HCT116 (cell line): ENCODE results near the gene RIMKLA. TPM values are rescaled to one million over a fixed set of nuclear protein-coding genes. Genes with fewer than 3 reads are reported as not detected.

Experiments used
- ATAC-seq: fragments of 200-7000 bp; cut with Tn5 transposase; 2 replicates; pipeline ENCODE4 v1.9.1; 2020; ENCODE audit warnings: mild to moderate bottlenecking, moderate library complexity
- BruUV-seq: library from RNA; stranded (reverse); fragments of 400-500 nt; replicated peaks from 2 replicates; lab custom pipeline; 2021; lab: Mats Ljungman, UMichigan
- CTCF ChIA-PET: fragments of 300-600 bp; sonication (Branson Sonifier 250); formaldehyde crosslinking; loops from one replicate; lab custom pipeline; 2021; ENCODE audit warnings: antibody characterized with exemption; lab: Charles Lee
- POLR2A ChIA-PET: fragments of 300-600, 350-600 bp; sonication (Branson Sonifier 250); formaldehyde crosslinking; loops from one replicate; lab custom pipeline; 2021; ENCODE audit warnings: antibody characterized with exemption; lab: Charles Lee
- RAD21 ChIA-PET, 2 experiments: fragments of 300-600 bp; sonication (Branson Sonifier 250); formaldehyde crosslinking; loops; one replicate each; lab custom pipeline; 2023; ENCODE audit warnings: low total read pairs in 2 of 2; ENCODE audit not compliant: uncharacterized antibody in 2 of 2, unreplicated experiment in 2 of 2, low non-redundant PET in 1 of 2; lab: Charles Lee
- DNase-seq: peaks from one replicate; pipeline ENCODE4 v3.0.0-alpha.2; 2010; ENCODE audit warnings: low read depth, low spot score
- H2AFZ ChIP-seq: fragments of 200-600 bp; shearing (Covaris generic), sonication (generic); 2 replicates; pipeline ENCODE4 v1.6.1; 2017; ENCODE audit warnings: low read depth, mixed run types, mixed read lengths, antibody characterized with exemption, low read length; ENCODE audit not compliant: poor library complexity, severe bottlenecking
- H3K27ac ChIP-seq: 2 replicates; pipeline ENCODE4 v1.5.1; 2012; ENCODE audit warnings: low read depth, low read length
- H3K27me3 ChIP-seq: fragments of 200-600 bp; sonication (generic); 2 replicates; pipeline ENCODE4 v1.6.1; 2016; ENCODE audit warnings: mixed run types, low read length, mixed read lengths; ENCODE audit not compliant: insufficient read depth
- H3K36me3 ChIP-seq, 2 experiments: fragments of 200-500 bp in 1 of 2; fragments of 200-600 bp in 1 of 2; sonication (Bioruptor generic) in 1 of 2; sonication (generic) in 1 of 2; 2 replicates each; pipeline versions ENCODE4 v1.5.1 to v1.6.1; 2014 to 2016; ENCODE audit warnings: low read length in 2 of 2, inconsistent platforms in 1 of 2, mixed read lengths in 1 of 2, mixed run types in 1 of 2; ENCODE audit not compliant: insufficient read depth in 2 of 2, control insufficient read depth in 1 of 2
- H3K4me1 ChIP-seq, 2 experiments: fragments of 200-600 bp in 1 of 2; sonication (generic) in 1 of 2; 2 replicates each; pipeline versions ENCODE4 v1.5.1 to v1.6.1; 2012 to 2017; ENCODE audit warnings: low read length in 2 of 2, inconsistent platforms in 1 of 2, mild to moderate bottlenecking in 1 of 2, mixed read lengths in 1 of 2, mixed run types in 1 of 2, moderate library complexity in 1 of 2; ENCODE audit not compliant: insufficient read depth in 2 of 2, control insufficient read depth in 1 of 2
- H3K4me2 ChIP-seq: fragments of 200-600 bp; sonication (generic); 2 replicates; pipeline ENCODE4 v1.6.1; 2017; ENCODE audit warnings: mixed run types, low read length, mixed read lengths
- H3K4me3 ChIP-seq, 2 experiments: fragments of 200-600 bp in 1 of 2; sonication (generic) in 1 of 2; replicated peaks in 1 of 2; 2 replicates each; pipeline ENCODE4 v1.5.1; 2011 to 2016; ENCODE audit warnings: low read length in 2 of 2, control low read depth in 1 of 2, low read depth in 1 of 2, mild to moderate bottlenecking in 1 of 2, mixed read lengths in 1 of 2, mixed run types in 1 of 2
- H3K79me2 ChIP-seq: fragments of 200-600 bp; sonication (generic); 2 replicates; pipeline ENCODE4 v1.6.1; 2017; ENCODE audit warnings: mild to moderate bottlenecking, mixed run types, low read length, moderate library complexity, mixed read lengths; ENCODE audit not compliant: insufficient read depth
- H3K9ac ChIP-seq: fragments of 200-600 bp; sonication (generic); 2 replicates; pipeline ENCODE4 v1.6.1; 2016; ENCODE audit warnings: low read length, mixed read lengths
- H3K9me2 ChIP-seq: fragments of 200-600 bp; sonication (generic), shearing (Covaris generic); 2 replicates; pipeline ENCODE4 v1.6.1; 2017; ENCODE audit warnings: mixed run types, mild to moderate bottlenecking, moderate library complexity; ENCODE audit not compliant: insufficient read depth
- H3K9me3 ChIP-seq, 2 experiments: fragments of 200-500 bp in 1 of 2; fragments of 200-600 bp in 1 of 2; sonication (Bioruptor generic) in 1 of 2; sonication (generic) in 1 of 2; 2 replicates each; pipeline ENCODE4 v1.6.1; 2014 to 2017; ENCODE audit warnings: low read length in 2 of 2, mixed read lengths in 2 of 2, inconsistent platforms in 1 of 2, low read depth in 1 of 2, mild to moderate bottlenecking in 1 of 2, mixed run types in 1 of 2, moderate library complexity in 1 of 2; ENCODE audit not compliant: control insufficient read depth in 1 of 2, insufficient read depth in 1 of 2
- H4K20me1 ChIP-seq: fragments of 200-600 bp; sonication (generic), shearing (Covaris generic); 2 replicates; pipeline ENCODE4 v1.6.1; 2017; ENCODE audit warnings: mixed run types, mild to moderate bottlenecking, moderate library complexity; ENCODE audit not compliant: insufficient read depth
- ATF3 ChIP-seq: IDR thresholded peaks from 2 replicates; pipeline ENCODE4 v1.6.1; 2012
- CBX3 ChIP-seq: IDR thresholded peaks from 2 replicates; pipeline ENCODE4 v1.6.1; 2012; ENCODE audit warnings: low read depth
- CEBPB ChIP-seq: IDR thresholded peaks from 2 replicates; pipeline ENCODE4 v1.6.1; 2012; ENCODE audit warnings: low read depth
- CTCF ChIP-seq, 3 experiments: fragments of 200-600 bp in 1 of 3; sonication (generic) in 1 of 3; IDR thresholded peaks in 2 of 3; conservative IDR thresholded peaks in 1 of 3; 2 replicates each; pipeline ENCODE4 v1.5.1; 2012 to 2017; ENCODE audit warnings: low read depth in 2 of 3, low read length in 2 of 3, antibody characterized with exemption in 1 of 3, borderline replicate concordance in 1 of 3, control low read depth in 1 of 3, mild to moderate bottlenecking in 1 of 3, mixed read lengths in 1 of 3, mixed run types in 1 of 3, moderate library complexity in 1 of 3; ENCODE audit not compliant: insufficient read depth in 1 of 3
- ELF1 ChIP-seq: IDR thresholded peaks from 2 replicates; pipeline ENCODE4 v1.6.1; 2012; ENCODE audit warnings: low read depth, borderline replicate concordance
- EZH2phosphoT487 ChIP-seq: fragments of 200-600 bp; IDR thresholded peaks from 2 replicates; pipeline ENCODE4 v1.6.1; 2018; ENCODE audit warnings: antibody characterized with exemption, borderline replicate concordance
- FOSL1 ChIP-seq: IDR thresholded peaks from 2 replicates; pipeline ENCODE4 v1.6.1; 2012; ENCODE audit warnings: low read depth
- JUND ChIP-seq: IDR thresholded peaks from 2 replicates; pipeline ENCODE4 v1.6.1; 2012
- MAX ChIP-seq: IDR thresholded peaks from 2 replicates; pipeline ENCODE4 v1.6.1; 2012
- POLR2A ChIP-seq: IDR thresholded peaks from 2 replicates; pipeline ENCODE4 v1.7.0; 2011; ENCODE audit warnings: borderline replicate concordance; ENCODE audit not compliant: insufficient read depth, insufficient read length; ENCODE audit errors: extremely low read depth
- POLR2AphosphoS5 ChIP-seq: IDR thresholded peaks from 2 replicates; pipeline ENCODE4 v1.6.1; 2011; ENCODE audit warnings: mild to moderate bottlenecking, low read depth, low read length, moderate library complexity
- RAD21 ChIP-seq: IDR thresholded peaks from 2 replicates; pipeline ENCODE4 v1.6.1; 2012; ENCODE audit warnings: low read depth, mild to moderate bottlenecking
- SIN3A ChIP-seq: IDR thresholded peaks from 2 replicates; pipeline ENCODE4 v1.6.1; 2012; ENCODE audit warnings: low read depth
- SP1 ChIP-seq: IDR thresholded peaks from 2 replicates; pipeline ENCODE4 v1.6.1; 2012; ENCODE audit warnings: low read depth
- SRF ChIP-seq: IDR thresholded peaks from 2 replicates; pipeline ENCODE4 v1.6.1; 2012; ENCODE audit warnings: low read depth
- YY1 ChIP-seq: IDR thresholded peaks from 2 replicates; pipeline ENCODE4 v1.6.1; 2011; ENCODE audit warnings: low read length, low read depth, moderate library complexity, mild to moderate bottlenecking; ENCODE audit not compliant: insufficient replicate concordance; ENCODE audit errors: extremely low read depth
- ZFX ChIP-seq: fragments of 450-650 bp; IDR thresholded peaks from 2 replicates; pipeline ENCODE4 v1.6.1; 2017
- ZNF274 ChIP-seq: fragments of 200-500 bp; sonication (Bioruptor generic); IDR thresholded peaks from 2 replicates; pipeline ENCODE4 v1.6.1; 2014; ENCODE audit warnings: mild to moderate bottlenecking, low read depth, low read length, inconsistent platforms
- intact Hi-C: fragments of 100-400 bp; cut with micrococcal nuclease; formaldehyde crosslinking; loops from 2 replicates; pipeline ENCODE4 v1.10.0; 2022
- total RNA-seq: library from RNA; stranded (reverse); gene quantifications from one replicate; pipeline ENCODE4 v1.2.1, GENCODE V29; 2021; ENCODE audit not compliant: unreplicated experiment

RIMKLA gene
- total RNA-seq, 1 experiment from 2014 or later: 4.9 TPM

GRCh38 chr1:42379794-42380585 is 602 bp upstream of the RIMKLA start (continued):
- TF ChIP-seq YY1 (no peak), MAX (no peak), CBX3 (no peak), SRF (no peak), POLR2AphosphoS5 (no peak), EZH2phosphoT487 (no peak), FOSL1 (peak; percentile 28; the same call in 1 of the 2 replicates), JUND (0 out of 2 replicates have a peak, but pooled peaks have one; percentile 11), SP1 (no peak), ATF3 (no peak), SIN3A (no peak), ZFX (no peak)

- Histone ChIP-seq H3K9me2 (no peaks in the 10 kb centered on the region), H3K36me3 (no peaks in the 10 kb centered on the region), H2AFZ (no peak overlapping the region), H3K4me1 (peaks cover 0 to 25% of the 10 kb centered on the region in 2 experiments; a peak in 3 of 4 replicates), H3K27me3 (no peaks in the 10 kb centered on the region)
- POLR2A ChIA-PET: no interaction called here
- BruUV-seq: no TSS peak
- ATAC-seq: no peak
- RAD21 ChIA-PET: no interaction called here
- TF ChIP-seq ZNF274 (no peak), CEBPB (no peak), CBX3 (no peak), POLR2A (no peak), EZH2phosphoT487 (no peak), SP1 (no peak), JUND (no peak), CTCF (IDR thresholded peaks at IDR 0.05 in 2 of 3, conservative IDR thresholded peaks at IDR 0.05 in 1 of 3; ENCODE audit: borderline replicate concordance in 1 of 3, insufficient read depth in 1 of 3, low read depth in 2 of 3, low read length in 2 of 3) (no peak), RAD21 (no peak), ELF1 (no peak), SRF (no peak)
- TF ChIP-seq, all 23 proteins: peak for 0
- H3K4me3 ChIP-seq: peak overlapping the region; percentile 43 to 61
- H3K4me2 ChIP-seq: peak overlapping the region; percentile 85
- H3K27ac ChIP-seq: no peak overlapping the region; the same call in 1 of the 2 replicates
- H3K9me3 ChIP-seq: no peaks in the 10 kb centered on the region
- intact Hi-C loops: no loop called here
- peak overlapping the region; percentile 37 for H3K9ac ChIP-seq
- DNase-seq: no peak
- CTCF ChIA-PET: no interaction called here
- no peaks in the 10 kb centered on the region for H4K20me1 ChIP-seq
- H3K79me2 ChIP-seq: no peaks in the 10 kb centered on the region
Observed at GRCh38 chr1:42381280-42381673, 685 bp downstream of the RIMKLA start.
